B cell (primary cell): ENCODE data around the gene ARID3A. TPM values are rescaled to one million over a fixed set of nuclear protein-coding genes. Genes with fewer than 3 reads are reported as not detected.

Experiments
- ATAC-seq: fragments of 200-7000 bp; cut with Tn5 transposase; one replicate; pipeline ENCODE4 v1.10.0; 2021; ENCODE audit warnings: low read depth, mild to moderate bottlenecking, moderate number of reproducible peaks, moderate library complexity
- CTCF ChIA-PET: fragments of 350-600 bp; sonication (Branson Sonifier 250); formaldehyde crosslinking; loops from one replicate; lab custom pipeline; 2021; ENCODE audit warnings: antibody characterized with exemption, inconsistent platforms; lab: Charles Lee
- POLR2A ChIA-PET: fragments of 350-600 bp; sonication (Branson Sonifier 250); formaldehyde crosslinking; loops from one replicate; lab custom pipeline; 2021; ENCODE audit warnings: antibody characterized with exemption; lab: Charles Lee
- DNase-seq: peaks from one replicate; pipeline ENCODE4 v3.0.0; 2013
- H2AFZ ChIP-seq: 2 replicates; pipeline ENCODE4 v1.6.1; 2012; ENCODE audit warnings: mild to moderate bottlenecking, low read depth, low read length; ENCODE audit not compliant: insufficient read depth, poor library complexity, severe bottlenecking
- H3K27ac ChIP-seq, 2 donors: 1 replicate in 1 of 2; 2 replicates in 1 of 2; pipeline ENCODE4 v1.5.1; 2012 to 2013; ENCODE audit warnings: low read length in 2 of 2, mild to moderate bottlenecking in 2 of 2, moderate library complexity in 1 of 2
- H3K27me3 ChIP-seq, 4 experiments: fragments of 200-600 bp in 1 of 4; sonication (generic) in 1 of 4; replicated peaks in 1 of 4; 1 replicate in 2 of 4; 2 replicates in 2 of 4; pipeline versions ENCODE4 v1.6.1 to v1.7.0; 2013 to 2016; ENCODE audit warnings: low read length in 3 of 4, mild to moderate bottlenecking in 2 of 4, mixed read lengths in 1 of 4, moderate library complexity in 1 of 4; ENCODE audit not compliant: insufficient read depth in 4 of 4, control insufficient read depth in 3 of 4; ENCODE audit errors: control extremely low read depth in 1 of 4
- H3K36me3 ChIP-seq, 2 experiments: replicated peaks in 1 of 2; 1 replicate in 1 of 2; 2 replicates in 1 of 2; pipeline versions ENCODE4 v1.6.1 to v1.7.1; 2013; ENCODE audit warnings: low read length in 1 of 2; ENCODE audit not compliant: insufficient read depth in 2 of 2, control insufficient read depth in 1 of 2; ENCODE audit errors: control extremely low read depth in 1 of 2, extremely low read depth in 1 of 2
- H3K4me1 ChIP-seq, 2 donors: fragments of 200-600 bp in 1 of 2; sonication (generic) in 1 of 2; 1 replicate in 1 of 2; 2 replicates in 1 of 2; pipeline versions ENCODE4 v1.5.1 to v1.6.1; 2013 to 2017; ENCODE audit warnings: low read length in 2 of 2; ENCODE audit not compliant: control insufficient read depth in 2 of 2, insufficient read depth in 2 of 2
- H3K4me2 ChIP-seq: replicated peaks from 2 replicates; pipeline ENCODE3; 2012; ENCODE audit warnings: mild to moderate bottlenecking, low read depth, low read length; ENCODE audit not compliant: poor library complexity, severe bottlenecking
- H3K4me3 ChIP-seq, 5 experiments: fragments of 200-600 bp in 1 of 5; sonication (generic) in 1 of 5; 1 replicate in 3 of 5; 2 replicates in 2 of 5; pipeline versions ENCODE4 v1.5.1 to v1.7.0; 2011 to 2016; ENCODE audit warnings: low read length in 4 of 5, mild to moderate bottlenecking in 4 of 5, low read depth in 2 of 5, control low read depth in 1 of 5, moderate library complexity in 1 of 5; ENCODE audit not compliant: insufficient read depth in 1 of 5; ENCODE audit errors: control extremely low read depth in 1 of 5, extremely low read depth in 1 of 5
- H3K79me2 ChIP-seq: fragments of 200-600 bp; sonication (generic); one replicate; pipeline ENCODE4 v1.6.0; 2016; ENCODE audit warnings: low read length; ENCODE audit not compliant: control insufficient read depth, insufficient read depth
- H3K9ac ChIP-seq: fragments of 200-600 bp; sonication (generic); 2 replicates; pipeline ENCODE4 v1.6.1; 2017; ENCODE audit warnings: mild to moderate bottlenecking, low read length, moderate library complexity
- H3K9me3 ChIP-seq, 3 donors: one replicate each; pipeline versions ENCODE4 v1.6.1 to v1.7.1; 2013; ENCODE audit warnings: low read length in 2 of 3; ENCODE audit not compliant: control insufficient read depth in 2 of 3, insufficient read depth in 1 of 3; ENCODE audit errors: control extremely low read depth in 1 of 3
- H4K20me1 ChIP-seq: 2 replicates; pipeline ENCODE4 v1.6.0; 2012; ENCODE audit warnings: mild to moderate bottlenecking, low read length; ENCODE audit not compliant: insufficient read depth, control insufficient read depth, poor library complexity, severe bottlenecking
- H3K27ac Mint-ChIP-seq: one replicate; pipeline ENCODE4 v1.8.0; 2021; ENCODE audit warnings: mixed read lengths
- H3K27me3 Mint-ChIP-seq: one replicate; pipeline ENCODE4 v1.8.0; 2021; ENCODE audit warnings: mixed read lengths
- H3K4me1 Mint-ChIP-seq: one replicate; pipeline ENCODE4 v1.8.0; 2021; ENCODE audit warnings: mixed read lengths
- H3K4me3 Mint-ChIP-seq: one replicate; pipeline ENCODE4 v1.8.0; 2021; ENCODE audit warnings: mixed read lengths
- H3K9me3 Mint-ChIP-seq: one replicate; pipeline ENCODE4 v1.8.0; 2022; ENCODE audit warnings: mixed read lengths; ENCODE audit not compliant: insufficient read depth
- CTCF ChIP-seq: fragments of 200-600 bp; IDR thresholded peaks from one replicate; pipeline ENCODE4 v1.8.0; 2022; ENCODE audit warnings: antibody characterized with exemption, mild to moderate bottlenecking
- EZH2 ChIP-seq: IDR thresholded peaks from 2 replicates; pipeline ENCODE4 v1.6.1; 2012; ENCODE audit warnings: borderline replicate concordance, low read depth, mild to moderate bottlenecking, moderate library complexity, low read length; ENCODE audit not compliant: insufficient read depth, poor library complexity, severe bottlenecking
- WGBS: methylation state at CpG from one replicate; pipeline ENCODE4 v1.1.5; 2013; ENCODE audit warnings: missing lambda C conversion rate; ENCODE audit not compliant: insufficient coverage; 5-methylcytosine and 5-hydroxymethylcytosine counted together
- intact Hi-C: fragments of 100-400 bp; cut with micrococcal nuclease; formaldehyde crosslinking; loops from one replicate; pipeline ENCODE4 v1.10.0; 2022
- polyA plus RNA-seq: library from polyadenylated mRNA; depleted of rRNA; stranded (reverse); fragments of >200 nt; gene quantifications from 2 replicates; pipeline ENCODE4 v1.2.3, GENCODE V29; 2012
- total RNA-seq, 2 donors: library from RNA; stranded (reverse); fragments of 120-200 nt in 1 of 2; gene quantifications; 1 replicate in 1 of 2; 2 replicates in 1 of 2; pipeline versions ENCODE4 v1.2.3 to v1.2.4, GENCODE V29; 2013 to 2022

Gene ARID3A
- total and polyA plus RNA-seq, 2 donors (not counting 1 experiment from before 2014, with no cell fraction given) = 22.9 to 60.5 TPM

GRCh38 chr19:952680-953444 lies 27.0 kb downstream of the ARID3A start:
- TF ChIP-seq CTCF (no peak), EZH2 (no peak)
- Mint-ChIP-seq H3K9me3 (no peaks in the 10 kb centered on the region), H3K4me3 (peak overlapping the region; percentile 70), H3K27me3 (no peaks in the 10 kb centered on the region), H3K4me1 (peaks cover 45% of the 10 kb centered on the region), H3K27ac (peak overlapping the region; percentile 86)
- DNase-seq = no peak
- ATAC-seq = no peak
- Histone ChIP-seq H3K79me2 (peaks cover 69% of the 10 kb centered on the region), H3K27ac (peak overlapping the region; percentile 47 to 52), H3K9me3 (no peaks in the 10 kb centered on the region), H4K20me1 (peaks cover 50% of the 10 kb centered on the region), H2AFZ (no peak overlapping the region), H3K4me3 (peak overlapping the region in 4 of 5 experiments; percentile 35 to 58 (median 44)), H3K4me1 (peaks cover 40 to 72% of the 10 kb centered on the region in 2 donors), H3K27me3 (no peaks in the 10 kb centered on the region), H3K36me3 (peaks cover 0 to 2% of the 10 kb centered on the region in 2 experiments), H3K9ac (peak overlapping the region; percentile 60), H3K4me2 (peak overlapping the region; percentile 77)
- WGBS = 18% methylated on average over 5 of the region's 21 CpGs
- intact Hi-C loops = no loop called here
- ChIA-PET POLR2A (no interaction called here), CTCF (no interaction called here)
